ENCODE results near the gene SH3GLB2. TPM values are rescaled to one million over a fixed set of nuclear protein-coding genes. Genes with fewer than 3 reads are reported as not detected.

SH3GLB2 gene
- total and polyA plus RNA-seq, 2 experiments from 2014 or later = 21.9 to 68.0 TPM

GRCh38 chr9:128983536-128983935, 44.6 kb downstream of the SH3GLB2 start:
- no peak for DNase-seq (ENCODE audit: low spot score)
- Histone ChIP-seq H3K9me2 (ENCODE audit: insufficient read depth) (no peaks in the 10 kb centered on the region), H4K20me1 (replicated peaks; ENCODE audit: insufficient read depth) (no peaks in the 10 kb centered on the region; the same call in 1 of the 2 replicates), H3K79me2 (replicated peaks; ENCODE audit: insufficient read depth) (no peaks in the 10 kb centered on the region), H2AFZ (no peak overlapping the region), H3K36me3 (ENCODE audit: insufficient read depth) (peaks cover 89% of the 10 kb centered on the region), H3K4me1 (ENCODE audit: insufficient read depth) (no peaks in the 10 kb centered on the region), H3K27me3 (ENCODE audit: insufficient read depth) (no peaks in the 10 kb centered on the region), H3K4me3 (no peak overlapping the region), H3K27ac (ENCODE audit: low read depth) (no peak overlapping the region), H3F3A (replicated peaks; ENCODE audit: low read depth) (0 out of 2 replicates have a peak, but pooled peaks cover 10% of the 10 kb centered on the region), H3K4me2 (no peak overlapping the region)
- TF ChIP-seq EZH2phosphoT487 (IDR thresholded peaks at IDR 0.05; ENCODE audit: unreplicated experiment) (no peak), CTCF (conservative IDR thresholded peaks at IDR 0.05; ENCODE audit: low read depth in 2 of 2) (no peak), STAT1 (IDR thresholded peaks at IDR 0.05; ENCODE audit: unreplicated experiment) (no peak), CREB1 (CRISPR knock-in tag; IDR thresholded peaks at IDR 0.05; ENCODE audit: low read depth) (no peak), POLR2AphosphoS5 (IDR thresholded peaks at IDR 0.05; ENCODE audit: low read depth) (no peak), ZNF114 (CRISPR knock-in tag; IDR thresholded peaks at IDR 0.05) (no peak), JUNB (IDR thresholded peaks at IDR 0.05; ENCODE audit: unreplicated experiment) (no peak), EZH2 (IDR thresholded peaks at IDR 0.05; ENCODE audit: low read depth, unreplicated experiment) (no peak), NANOG (IDR thresholded peaks at IDR 0.05; ENCODE audit: borderline replicate concordance) (no peak), REST (IDR thresholded peaks at IDR 0.05; ENCODE audit: unreplicated experiment) (no peak), ZNF331 (CRISPR knock-in tag; IDR thresholded peaks at IDR 0.05; ENCODE audit: low read depth) (no peak)
- TF ChIP-seq, protein P1, sequence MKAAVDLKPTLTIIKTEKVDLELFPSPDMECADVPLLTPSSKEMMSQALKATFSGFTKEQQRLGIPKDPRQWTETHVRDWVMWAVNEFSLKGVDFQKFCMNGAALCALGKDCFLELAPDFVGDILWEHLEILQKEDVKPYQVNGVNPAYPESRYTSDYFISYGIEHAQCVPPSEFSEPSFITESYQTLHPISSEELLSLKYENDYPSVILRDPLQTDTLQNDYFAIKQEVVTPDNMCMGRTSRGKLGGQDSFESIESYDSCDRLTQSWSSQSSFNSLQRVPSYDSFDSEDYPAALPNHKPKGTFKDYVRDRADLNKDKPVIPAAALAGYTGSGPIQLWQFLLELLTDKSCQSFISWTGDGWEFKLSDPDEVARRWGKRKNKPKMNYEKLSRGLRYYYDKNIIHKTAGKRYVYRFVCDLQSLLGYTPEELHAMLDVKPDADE (IDR thresholded peaks at IDR 0.05) = no peak
- TF ChIP-seq, protein P2, sequence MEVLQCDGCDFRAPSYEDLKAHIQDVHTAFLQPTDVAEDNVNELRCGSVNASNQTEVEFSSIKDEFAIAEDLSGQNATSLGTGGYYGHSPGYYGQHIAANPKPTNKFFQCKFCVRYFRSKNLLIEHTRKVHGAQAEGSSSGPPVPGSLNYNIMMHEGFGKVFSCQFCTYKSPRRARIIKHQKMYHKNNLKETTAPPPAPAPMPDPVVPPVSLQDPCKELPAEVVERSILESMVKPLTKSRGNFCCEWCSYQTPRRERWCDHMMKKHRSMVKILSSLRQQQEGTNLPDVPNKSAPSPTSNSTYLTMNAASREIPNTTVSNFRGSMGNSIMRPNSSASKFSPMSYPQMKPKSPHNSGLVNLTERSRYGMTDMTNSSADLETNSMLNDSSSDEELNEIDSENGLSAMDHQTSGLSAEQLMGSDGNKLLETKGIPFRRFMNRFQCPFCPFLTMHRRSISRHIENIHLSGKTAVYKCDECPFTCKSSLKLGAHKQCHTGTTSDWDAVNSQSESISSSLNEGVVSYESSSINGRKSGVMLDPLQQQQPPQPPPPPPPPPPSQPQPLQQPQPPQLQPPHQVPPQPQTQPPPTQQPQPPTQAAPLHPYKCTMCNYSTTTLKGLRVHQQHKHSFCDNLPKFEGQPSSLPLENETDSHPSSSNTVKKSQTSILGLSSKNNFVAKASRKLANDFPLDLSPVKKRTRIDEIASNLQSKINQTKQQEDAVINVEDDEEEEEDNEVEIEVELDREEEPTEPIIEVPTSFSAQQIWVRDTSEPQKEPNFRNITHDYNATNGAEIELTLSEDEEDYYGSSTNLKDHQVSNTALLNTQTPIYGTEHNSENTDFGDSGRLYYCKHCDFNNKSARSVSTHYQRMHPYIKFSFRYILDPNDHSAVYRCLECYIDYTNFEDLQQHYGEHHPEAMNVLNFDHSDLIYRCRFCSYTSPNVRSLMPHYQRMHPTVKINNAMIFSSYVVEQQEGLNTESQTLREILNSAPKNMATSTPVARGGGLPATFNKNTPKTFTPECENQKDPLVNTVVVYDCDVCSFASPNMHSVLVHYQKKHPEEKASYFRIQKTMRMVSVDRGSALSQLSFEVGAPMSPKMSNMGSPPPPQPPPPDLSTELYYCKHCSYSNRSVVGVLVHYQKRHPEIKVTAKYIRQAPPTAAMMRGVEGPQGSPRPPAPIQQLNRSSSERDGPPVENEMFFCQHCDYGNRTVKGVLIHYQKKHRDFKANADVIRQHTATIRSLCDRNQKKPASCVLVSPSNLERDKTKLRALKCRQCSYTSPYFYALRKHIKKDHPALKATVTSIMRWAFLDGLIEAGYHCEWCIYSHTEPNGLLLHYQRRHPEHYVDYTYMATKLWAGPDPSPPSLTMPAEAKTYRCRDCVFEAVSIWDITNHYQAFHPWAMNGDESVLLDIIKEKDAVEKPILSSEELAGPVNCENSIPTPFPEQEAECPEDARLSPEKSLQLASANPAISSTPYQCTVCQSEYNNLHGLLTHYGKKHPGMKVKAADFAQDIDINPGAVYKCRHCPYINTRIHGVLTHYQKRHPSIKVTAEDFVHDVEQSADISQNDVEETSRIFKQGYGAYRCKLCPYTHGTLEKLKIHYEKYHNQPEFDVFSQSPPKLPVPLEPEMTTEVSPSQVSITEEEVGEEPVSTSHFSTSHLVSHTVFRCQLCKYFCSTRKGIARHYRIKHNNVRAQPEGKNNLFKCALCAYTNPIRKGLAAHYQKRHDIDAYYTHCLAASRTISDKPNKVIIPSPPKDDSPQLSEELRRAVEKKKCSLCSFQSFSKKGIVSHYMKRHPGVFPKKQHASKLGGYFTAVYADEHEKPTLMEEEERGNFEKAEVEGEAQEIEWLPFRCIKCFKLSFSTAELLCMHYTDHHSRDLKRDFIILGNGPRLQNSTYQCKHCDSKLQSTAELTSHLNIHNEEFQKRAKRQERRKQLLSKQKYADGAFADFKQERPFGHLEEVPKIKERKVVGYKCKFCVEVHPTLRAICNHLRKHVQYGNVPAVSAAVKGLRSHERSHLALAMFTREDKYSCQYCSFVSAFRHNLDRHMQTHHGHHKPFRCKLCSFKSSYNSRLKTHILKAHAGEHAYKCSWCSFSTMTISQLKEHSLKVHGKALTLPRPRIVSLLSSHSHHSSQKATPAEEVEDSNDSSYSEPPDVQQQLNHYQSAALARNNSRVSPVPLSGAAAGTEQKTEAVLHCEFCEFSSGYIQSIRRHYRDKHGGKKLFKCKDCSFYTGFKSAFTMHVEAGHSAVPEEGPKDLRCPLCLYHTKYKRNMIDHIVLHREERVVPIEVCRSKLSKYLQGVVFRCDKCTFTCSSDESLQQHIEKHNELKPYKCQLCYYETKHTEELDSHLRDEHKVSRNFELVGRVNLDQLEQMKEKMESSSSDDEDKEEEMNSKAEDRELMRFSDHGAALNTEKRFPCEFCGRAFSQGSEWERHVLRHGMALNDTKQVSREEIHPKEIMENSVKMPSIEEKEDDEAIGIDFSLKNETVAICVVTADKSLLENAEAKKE (CRISPR knock-in tag; IDR thresholded peaks at IDR 0.05) = no peak
- no peak for ATAC-seq
- H3K36me3 Mint-ChIP-seq (ENCODE audit: low read depth) = peaks cover 91% of the 10 kb centered on the region
- no peaks in the 10 kb centered on the region for H3K27me3 Mint-ChIP-seq (ENCODE audit: insufficient read depth, low read depth, poor library complexity)
- H3K27ac Mint-ChIP-seq = no peak overlapping the region
- H3K4me1 Mint-ChIP-seq = no peaks in the 10 kb centered on the region
- H3K9me3 Mint-ChIP-seq = no peaks in the 10 kb centered on the region
- H3K4me3 Mint-ChIP-seq = no peak overlapping the region
